Right hindlimb (tissue), 1 donor: ENCODE measurements around the gene DDC.

Experiments
- DNase-seq: peaks from one replicate; pipeline ENCODE4 v3.0.0-alpha.2; 2018

DDC gene

DNA sequence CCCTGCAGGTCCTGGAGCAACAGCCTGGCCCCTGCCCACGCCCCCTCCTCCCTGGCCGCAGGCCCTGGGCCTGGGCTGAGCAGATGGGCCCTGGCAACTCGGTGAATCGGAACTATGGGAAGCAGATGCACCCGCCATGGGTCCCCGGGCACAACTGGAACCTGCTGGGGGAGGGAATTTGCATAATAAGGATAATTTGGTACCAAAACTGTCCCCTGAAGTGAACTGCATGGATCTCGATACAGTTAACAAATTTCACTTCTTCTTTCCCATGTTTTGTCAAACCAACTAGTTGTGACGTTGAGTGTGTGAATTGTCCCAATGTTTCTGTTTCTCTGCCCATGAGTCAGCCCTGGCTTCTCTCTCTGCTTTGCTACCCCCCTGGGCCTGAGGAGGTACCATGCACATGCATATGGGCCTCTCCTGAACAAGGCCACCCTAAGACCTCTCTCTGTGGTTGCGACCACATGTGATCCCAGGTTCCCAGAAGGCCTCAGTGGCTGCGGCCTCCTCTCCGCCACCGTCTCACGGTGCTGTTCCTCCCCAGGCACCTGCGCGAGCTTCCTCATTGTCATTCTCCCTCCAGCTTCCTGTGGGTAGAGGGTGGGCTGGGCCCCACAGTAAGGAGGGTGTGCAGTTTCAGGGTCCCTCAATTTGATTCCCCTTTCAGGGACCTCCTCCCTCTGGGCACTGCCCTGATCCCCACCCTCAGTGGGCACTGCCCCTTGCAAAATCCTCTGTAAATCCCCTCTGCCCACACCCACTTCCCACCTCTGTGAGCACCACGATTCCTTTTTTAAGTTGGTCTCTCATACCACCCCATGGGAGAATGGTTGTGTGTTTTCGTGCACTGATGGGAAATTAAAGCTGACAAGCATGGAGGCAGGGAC lies 155.1 kb downstream of the DDC start:
- no peak for DNase-seq
